ENCODE data around the gene CABP7.

The CABP7 gene

GRCh38 chr22:29768052-29768693, 48.4 kb downstream of the CABP7 start:
- Histone ChIP-seq H3K9me3 (ENCODE audit: insufficient read depth, low read depth, low read length) (no peaks in the 10 kb centered on the region), H3K27ac (ENCODE audit: low read length) (no peak overlapping the region), H3K4me1 (ENCODE audit: insufficient read depth, low read length) (peaks cover 5% of the 10 kb centered on the region; the same call in 1 of the 2 replicates), H3K9ac (ENCODE audit: low read depth, low read length) (peak overlapping the region; percentile 94), H3K4me3 (ENCODE audit: low read length) (peak overlapping the region; percentile 92), H3K36me3 (ENCODE audit: insufficient read depth, low read depth, low read length) (peaks cover 16% of the 10 kb centered on the region), H3K27me3 (ENCODE audit: insufficient read depth, low read length) (no peaks in the 10 kb centered on the region)

GRCh38 chr22:29769723-29770321, 50.0 kb downstream of the CABP7 start:
- no peaks in the 10 kb centered on the region for H3K27me3 ChIP-seq (ENCODE audit: insufficient read depth, low read length)
- peaks cover 16% of the 10 kb centered on the region for H3K36me3 ChIP-seq (ENCODE audit: insufficient read depth, low read depth, low read length)
- H3K9ac ChIP-seq (ENCODE audit: low read depth, low read length): no peak overlapping the region
- H3K9me3 ChIP-seq (ENCODE audit: insufficient read depth, low read depth, low read length): no peaks in the 10 kb centered on the region
- peaks cover 5% of the 10 kb centered on the region; the same call in 1 of the 2 replicates for H3K4me1 ChIP-seq (ENCODE audit: insufficient read depth, low read length)
- H3K27ac ChIP-seq (ENCODE audit: low read length): no peak overlapping the region
- no peak overlapping the region for H3K4me3 ChIP-seq (ENCODE audit: low read length)

GRCh38 chr22:29772170-29772641, 52.4 kb downstream of the CABP7 start:
- H3K4me1 ChIP-seq (ENCODE audit: insufficient read depth, low read length): peaks cover 5% of the 10 kb centered on the region; the same call in 1 of the 2 replicates
- H3K27me3 ChIP-seq (ENCODE audit: insufficient read depth, low read length): no peaks in the 10 kb centered on the region
- H3K9ac ChIP-seq (ENCODE audit: low read depth, low read length): no peak overlapping the region
- peaks cover 16% of the 10 kb centered on the region for H3K36me3 ChIP-seq (ENCODE audit: insufficient read depth, low read depth, low read length)
- no peak overlapping the region for H3K4me3 ChIP-seq (ENCODE audit: low read length)
- H3K27ac ChIP-seq (ENCODE audit: low read length): no peak overlapping the region
- no peaks in the 10 kb centered on the region for H3K9me3 ChIP-seq (ENCODE audit: insufficient read depth, low read depth, low read length)

GRCh38 chr22:29773233-29773632, 53.4 kb downstream of the CABP7 start:
- Histone ChIP-seq H3K36me3 (ENCODE audit: insufficient read depth, low read depth, low read length) (peaks cover 16% of the 10 kb centered on the region), H3K27me3 (ENCODE audit: insufficient read depth, low read length) (no peaks in the 10 kb centered on the region), H3K4me3 (ENCODE audit: low read length) (no peak overlapping the region), H3K9ac (ENCODE audit: low read depth, low read length) (no peak overlapping the region), H3K27ac (ENCODE audit: low read length) (no peak overlapping the region), H3K9me3 (ENCODE audit: insufficient read depth, low read depth, low read length) (no peaks in the 10 kb centered on the region), H3K4me1 (ENCODE audit: insufficient read depth, low read length) (peaks cover 1% of the 10 kb centered on the region; the same call in 1 of the 2 replicates)

- H3K27me3 ChIP-seq (ENCODE audit: insufficient read depth, low read length): no peaks in the 10 kb centered on the region
- no peak overlapping the region for H3K9ac ChIP-seq (ENCODE audit: low read depth, low read length)
- no peaks in the 10 kb centered on the region for H3K9me3 ChIP-seq (ENCODE audit: insufficient read depth, low read depth, low read length)
- no peaks in the 10 kb centered on the region for H3K36me3 ChIP-seq (ENCODE audit: insufficient read depth, low read depth, low read length)
- no peak overlapping the region for H3K27ac ChIP-seq (ENCODE audit: low read length)
- H3K4me1 ChIP-seq (ENCODE audit: insufficient read depth, low read length): no peaks in the 10 kb centered on the region; the same call in 1 of the 2 replicates
- no peak overlapping the region for H3K4me3 ChIP-seq (ENCODE audit: low read length)
Measured at GRCh38 chr22:29780220-29780619, 60.4 kb downstream of the CABP7 start.

- no peak overlapping the region for H3K4me3 ChIP-seq (ENCODE audit: low read length)
- no peak overlapping the region for H3K9ac ChIP-seq (ENCODE audit: low read depth, low read length)
- H3K36me3 ChIP-seq (ENCODE audit: insufficient read depth, low read depth, low read length): no peaks in the 10 kb centered on the region
Measured at GRCh38 chr22:29780748-29781676, 61.2 kb downstream of the CABP7 start.

More at GRCh38 chr22:29780748-29781676, 61.2 kb downstream of the CABP7 start:
- Histone ChIP-seq H3K9me3 (ENCODE audit: insufficient read depth, low read depth, low read length) (no peaks in the 10 kb centered on the region), H3K27me3 (ENCODE audit: insufficient read depth, low read length) (no peaks in the 10 kb centered on the region), H3K27ac (ENCODE audit: low read length) (no peak overlapping the region), H3K4me1 (ENCODE audit: insufficient read depth, low read length) (peaks cover 4% of the 10 kb centered on the region)
